Activated naive CD8-positive, alpha-beta T cell treated with anti-CD3 and anti-CD28 coated beads for 36 hours (primary cell): Measurements from ENCODE around the gene PRR19. TPM values are rescaled to one million over a fixed set of nuclear protein-coding genes. Genes with fewer than 3 reads are reported as not detected.

Experiments used
- DNase-seq: peaks from one replicate; pipeline ENCODE4 v3.0.0; 2021
- H3K27ac Mint-ChIP-seq: one replicate; pipeline ENCODE4 v1.8.0; 2022; ENCODE audit warnings: mild to moderate bottlenecking, moderate library complexity, mixed read lengths
- H3K27me3 Mint-ChIP-seq: one replicate; pipeline ENCODE4 v1.8.0; 2022; ENCODE audit warnings: mild to moderate bottlenecking, mixed read lengths
- H3K36me3 Mint-ChIP-seq: one replicate; pipeline ENCODE4 v1.8.0; 2021; ENCODE audit warnings: mild to moderate bottlenecking, mixed read lengths
- H3K4me1 Mint-ChIP-seq: one replicate; pipeline ENCODE4 v1.8.0; 2021; ENCODE audit warnings: mixed read lengths
- H3K4me3 Mint-ChIP-seq: one replicate; pipeline ENCODE4 v1.8.0; 2022; ENCODE audit warnings: mild to moderate bottlenecking, moderate library complexity, mixed read lengths
- H3K9me3 Mint-ChIP-seq: one replicate; pipeline ENCODE4 v1.8.0; 2022; ENCODE audit warnings: mixed read lengths
- total RNA-seq, 2 experiments: library from RNA; stranded (reverse); gene quantifications; one replicate each; pipeline ENCODE4 v1.2.3, GENCODE V29; 2021

The PRR19 gene
- total RNA-seq, 2 experiments from 2014 or later: 0.52 to 0.92 TPM

GRCh38 chr19:42285988-42286348 lies 16.0 kb upstream of the PRR19 start:
- H3K27me3 Mint-ChIP-seq: no peaks in the 10 kb centered on the region
- peaks cover 28% of the 10 kb centered on the region for H3K4me1 Mint-ChIP-seq
- peak overlapping the region; percentile 38 for H3K4me3 Mint-ChIP-seq
- DNase-seq: no peak
- peak overlapping the region; percentile 39 for H3K27ac Mint-ChIP-seq
- H3K9me3 Mint-ChIP-seq: no peaks in the 10 kb centered on the region
- H3K36me3 Mint-ChIP-seq: peaks cover 4% of the 10 kb centered on the region

GRCh38 chr19:42286349-42287016 lies 15.4 kb upstream of the PRR19 start:
- Mint-ChIP-seq H3K4me3 (peak overlapping the region; percentile 38), H3K36me3 (peaks cover 7% of the 10 kb centered on the region), H3K27ac (peak overlapping the region; percentile 39), H3K4me1 (peaks cover 25% of the 10 kb centered on the region), H3K9me3 (no peaks in the 10 kb centered on the region), H3K27me3 (no peaks in the 10 kb centered on the region)
- no peak for DNase-seq

DNA sequence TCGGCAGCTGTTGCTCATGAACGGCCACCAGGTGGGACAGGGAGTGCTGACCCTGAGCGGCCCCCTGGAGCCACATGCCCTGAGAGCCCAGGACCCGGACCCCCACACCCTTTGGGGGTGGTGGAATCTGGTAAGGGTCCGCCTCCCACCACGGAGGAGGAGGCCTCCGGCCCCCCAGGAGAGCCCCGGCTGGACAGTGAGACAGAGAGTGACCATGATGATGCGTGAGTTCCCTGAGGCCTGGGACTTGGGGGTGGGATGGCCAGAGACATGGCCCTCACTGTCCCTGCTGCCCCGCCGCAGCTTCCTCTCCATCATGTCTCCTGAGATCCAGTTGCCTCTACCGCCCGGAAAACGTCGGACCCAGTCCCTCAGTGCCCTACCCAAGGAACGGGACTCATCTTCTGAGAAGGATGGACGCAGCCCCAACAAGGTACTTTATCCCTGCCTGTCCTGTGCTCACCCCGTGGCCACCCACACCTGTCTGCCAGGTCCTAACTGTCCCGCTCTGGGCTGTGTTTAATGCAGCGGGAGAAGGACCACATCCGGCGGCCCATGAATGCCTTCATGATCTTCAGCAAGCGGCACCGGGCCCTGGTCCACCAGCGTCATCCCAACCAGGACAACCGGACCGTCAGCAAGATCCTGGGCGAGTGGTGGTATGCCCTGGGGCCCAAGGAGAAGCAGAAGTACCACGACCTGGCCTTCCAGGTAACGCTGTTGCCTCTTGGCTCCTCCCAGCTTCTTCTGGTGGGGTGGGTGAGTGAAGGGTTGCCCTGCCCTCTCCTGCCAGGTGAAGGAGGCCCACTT lies 14.7 kb upstream of the PRR19 start:
- H3K9me3 Mint-ChIP-seq: no peaks in the 10 kb centered on the region
- H3K27ac Mint-ChIP-seq: no peak overlapping the region
- H3K36me3 Mint-ChIP-seq: peaks cover 10% of the 10 kb centered on the region

DNA sequence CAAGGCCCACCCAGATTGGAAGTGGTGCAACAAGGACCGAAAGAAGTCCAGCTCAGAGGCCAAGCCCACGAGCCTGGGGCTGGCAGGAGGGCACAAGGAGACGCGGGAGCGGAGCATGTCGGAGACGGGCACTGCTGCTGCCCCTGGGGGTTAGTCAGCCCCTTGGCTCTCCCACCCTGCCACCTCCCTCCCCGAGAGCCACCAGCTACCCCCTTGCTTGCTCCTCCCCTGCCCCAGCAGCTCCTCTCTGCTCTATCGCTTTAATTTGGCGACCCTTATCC lies 14.2 kb upstream of the PRR19 start:
- Mint-ChIP-seq H3K4me1 (peaks cover 14% of the 10 kb centered on the region), H3K4me3 (no peak overlapping the region), H3K27ac (no peak overlapping the region), H3K9me3 (no peaks in the 10 kb centered on the region), H3K36me3 (peaks cover 10% of the 10 kb centered on the region), H3K27me3 (no peaks in the 10 kb centered on the region)
- DNase-seq: no peak

More for the DNA sequence above, 14.7 kb upstream of the PRR19 start:
- Mint-ChIP-seq H3K27me3 (no peaks in the 10 kb centered on the region), H3K4me3 (no peak overlapping the region), H3K4me1 (peaks cover 18% of the 10 kb centered on the region)
- DNase-seq: no peak

DNA sequence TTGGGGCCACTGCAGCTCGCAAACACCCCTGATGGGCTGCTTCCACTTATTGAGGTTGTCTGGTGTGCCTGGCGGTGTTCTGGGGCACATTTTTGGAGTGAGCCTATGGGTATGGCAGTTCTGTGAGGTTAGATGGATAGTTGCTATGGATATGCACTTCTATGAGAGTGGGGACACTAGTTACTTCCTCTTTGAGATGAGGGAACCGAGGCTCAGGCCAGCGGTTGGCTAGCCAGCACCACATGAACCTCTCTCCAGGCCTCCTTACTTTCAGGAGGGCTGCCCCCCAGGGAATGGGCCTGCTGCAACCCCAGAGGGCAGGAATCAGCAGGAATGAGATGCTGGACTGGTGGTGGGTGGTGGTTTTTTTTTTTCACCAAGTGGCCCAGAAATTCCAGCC lies 13.5 kb upstream of the PRR19 start:
- H3K9me3 Mint-ChIP-seq: no peaks in the 10 kb centered on the region
- H3K27me3 Mint-ChIP-seq: no peaks in the 10 kb centered on the region
- peaks cover 12% of the 10 kb centered on the region for H3K36me3 Mint-ChIP-seq
- H3K4me3 Mint-ChIP-seq: no peak overlapping the region
- peaks cover 14% of the 10 kb centered on the region for H3K4me1 Mint-ChIP-seq
- H3K27ac Mint-ChIP-seq: no peak overlapping the region
- DNase-seq: no peak

DNA sequence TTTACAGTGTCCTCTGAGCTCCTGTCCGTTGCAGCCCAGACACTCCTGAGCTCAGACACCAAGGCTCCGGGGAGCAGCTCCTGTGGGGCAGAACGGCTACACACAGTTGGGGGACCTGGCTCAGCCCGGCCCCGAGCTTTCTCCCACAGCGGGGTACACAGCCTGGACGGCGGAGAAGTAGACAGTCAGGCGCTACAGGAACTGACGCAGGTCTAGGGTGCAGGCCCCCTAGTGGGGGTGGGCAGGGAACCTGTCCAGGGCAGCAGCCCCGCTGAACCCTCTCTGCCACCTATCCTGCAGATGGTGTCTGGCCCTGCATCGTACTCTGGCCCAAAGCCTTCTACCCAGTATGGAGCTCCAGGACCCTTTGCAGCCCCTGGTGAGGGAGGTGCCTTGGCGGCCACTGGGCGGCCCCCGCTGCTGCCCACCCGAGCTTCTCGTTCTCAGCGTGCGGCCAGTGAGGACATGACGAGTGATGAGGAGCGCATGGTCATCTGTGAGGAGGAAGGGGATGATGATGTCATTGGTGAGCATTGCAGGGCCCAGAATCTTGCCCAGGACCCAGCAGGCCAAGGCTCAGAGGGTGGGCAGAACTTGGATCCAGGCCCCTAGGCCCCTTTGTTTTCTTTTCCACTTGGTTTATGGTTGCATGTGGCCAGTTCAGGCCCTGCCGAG lies 12.9 kb upstream of the PRR19 start:
- H3K27ac Mint-ChIP-seq: no peak overlapping the region
- H3K4me3 Mint-ChIP-seq: no peak overlapping the region
- peaks cover 14% of the 10 kb centered on the region for H3K4me1 Mint-ChIP-seq
- no peak for DNase-seq
- H3K9me3 Mint-ChIP-seq: no peaks in the 10 kb centered on the region
- H3K36me3 Mint-ChIP-seq: peaks cover 13% of the 10 kb centered on the region
- no peaks in the 10 kb centered on the region for H3K27me3 Mint-ChIP-seq

GRCh38 chr19:42289556-42290041 lies 12.3 kb upstream of the PRR19 start:
- peaks cover 13% of the 10 kb centered on the region for H3K36me3 Mint-ChIP-seq
- no peaks in the 10 kb centered on the region for H3K9me3 Mint-ChIP-seq
- no peaks in the 10 kb centered on the region for H3K27me3 Mint-ChIP-seq
- H3K4me1 Mint-ChIP-seq: peaks cover 14% of the 10 kb centered on the region
- H3K4me3 Mint-ChIP-seq: no peak overlapping the region
- no peak overlapping the region for H3K27ac Mint-ChIP-seq
- no peak for DNase-seq

GRCh38 chr19:42290136-42290522 lies 11.8 kb upstream of the PRR19 start:
- Mint-ChIP-seq H3K36me3 (peaks cover 9% of the 10 kb centered on the region), H3K27ac (no peak overlapping the region), H3K9me3 (no peaks in the 10 kb centered on the region), H3K4me3 (no peak overlapping the region), H3K27me3 (no peaks in the 10 kb centered on the region), H3K4me1 (peaks cover 9% of the 10 kb centered on the region)
- DNase-seq: no peak

GRCh38 chr19:42290523-42291434 lies 11.2 kb upstream of the PRR19 start:
- H3K36me3 Mint-ChIP-seq: peaks cover 9% of the 10 kb centered on the region
- H3K27me3 Mint-ChIP-seq: no peaks in the 10 kb centered on the region
- DNase-seq: peak; percentile 68
- no peak overlapping the region for H3K4me3 Mint-ChIP-seq
- H3K27ac Mint-ChIP-seq: no peak overlapping the region
- H3K4me1 Mint-ChIP-seq: peaks cover 6% of the 10 kb centered on the region
- no peaks in the 10 kb centered on the region for H3K9me3 Mint-ChIP-seq

DNA sequence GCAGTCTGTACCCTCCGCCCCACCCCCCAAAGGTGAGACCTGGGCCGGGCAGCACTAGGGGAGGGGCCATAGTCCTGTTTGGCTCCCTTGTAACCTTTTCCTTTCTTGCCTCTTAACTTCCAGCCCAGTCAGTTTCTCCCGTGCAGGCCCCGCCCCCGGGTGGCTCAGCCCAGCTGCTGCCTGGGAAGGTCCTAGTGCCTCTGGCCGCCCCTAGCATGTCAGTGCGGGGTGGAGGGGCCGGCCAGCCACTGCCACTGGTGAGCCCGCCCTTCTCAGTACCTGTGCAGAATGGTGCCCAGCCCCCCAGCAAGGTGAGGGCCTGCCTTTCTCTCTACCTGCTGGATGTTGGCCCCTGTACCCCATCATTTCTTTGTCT lies 10.5 kb upstream of the PRR19 start:
- no peak for DNase-seq
- Mint-ChIP-seq H3K4me1 (peaks cover 4% of the 10 kb centered on the region), H3K36me3 (peaks cover 9% of the 10 kb centered on the region), H3K27me3 (no peaks in the 10 kb centered on the region), H3K9me3 (no peaks in the 10 kb centered on the region), H3K4me3 (no peak overlapping the region), H3K27ac (no peak overlapping the region)

DNA sequence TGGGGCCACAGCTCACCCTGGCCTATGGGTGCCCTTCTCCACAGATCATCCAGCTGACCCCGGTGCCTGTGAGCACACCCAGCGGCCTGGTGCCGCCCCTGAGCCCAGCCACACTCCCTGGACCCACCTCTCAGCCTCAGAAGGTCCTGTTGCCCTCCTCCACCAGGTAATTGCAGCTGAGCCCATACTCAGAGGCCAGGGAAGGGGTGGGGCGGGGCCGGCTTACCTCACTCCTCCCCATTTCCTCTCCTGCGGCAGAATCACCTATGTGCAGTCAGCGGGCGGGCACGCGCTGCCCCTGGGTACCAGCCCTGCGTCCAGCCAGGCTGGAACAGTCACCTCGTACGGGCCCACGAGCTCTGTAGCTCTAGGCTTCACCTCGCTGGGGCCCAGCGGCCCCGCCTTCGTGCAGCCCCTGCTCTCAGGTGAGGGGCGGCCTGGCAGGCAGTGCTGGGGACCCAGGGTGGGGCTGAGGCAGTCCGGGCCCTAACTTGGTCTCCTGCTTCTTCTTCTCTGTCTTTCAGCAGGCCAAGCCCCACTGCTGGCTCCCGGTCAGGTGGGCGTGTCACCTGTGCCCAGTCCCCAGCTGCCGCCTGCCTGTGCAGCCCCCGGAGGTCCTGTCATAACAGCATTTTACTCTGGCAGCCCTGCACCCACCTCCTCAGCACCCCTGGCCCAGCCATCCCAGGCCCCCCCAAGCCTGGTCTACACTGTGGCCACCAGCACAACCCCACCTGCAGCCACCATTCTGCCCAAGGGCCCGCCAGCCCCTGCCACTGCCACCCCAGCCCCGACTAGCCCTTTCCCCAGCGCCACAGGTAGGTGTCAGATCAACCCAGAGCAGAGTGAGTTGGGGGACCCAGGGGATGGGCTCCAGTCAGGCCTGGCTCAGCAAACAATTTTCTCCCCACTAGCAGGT lies 9.6 kb upstream of the PRR19 start:
- Mint-ChIP-seq H3K27ac (peak overlapping the region; percentile 36), H3K9me3 (no peaks in the 10 kb centered on the region), H3K4me1 (peaks cover 4% of the 10 kb centered on the region), H3K27me3 (no peaks in the 10 kb centered on the region), H3K4me3 (no peak overlapping the region), H3K36me3 (peaks cover 12% of the 10 kb centered on the region)
- DNase-seq: no peak

DNA sequence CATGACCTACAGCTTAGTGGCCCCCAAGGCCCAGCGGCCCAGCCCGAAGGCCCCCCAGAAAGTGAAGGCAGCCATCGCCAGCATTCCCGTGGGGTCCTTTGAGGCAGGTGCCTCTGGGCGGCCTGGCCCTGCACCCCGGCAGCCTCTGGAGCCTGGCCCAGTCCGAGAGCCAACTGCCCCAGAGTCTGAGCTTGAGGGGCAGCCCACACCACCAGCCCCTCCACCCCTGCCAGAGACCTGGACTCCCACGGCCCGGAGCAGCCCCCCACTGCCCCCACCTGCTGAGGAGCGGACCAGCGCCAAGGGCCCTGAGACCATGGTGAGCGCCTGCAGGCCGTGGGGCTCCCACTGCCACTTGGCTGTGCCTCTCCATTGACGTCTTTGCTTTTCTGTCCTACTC lies 9.0 kb upstream of the PRR19 start:
- H3K4me1 Mint-ChIP-seq: peaks cover 4% of the 10 kb centered on the region
- peaks cover 12% of the 10 kb centered on the region for H3K36me3 Mint-ChIP-seq
- no peaks in the 10 kb centered on the region for H3K27me3 Mint-ChIP-seq
- H3K4me3 Mint-ChIP-seq: no peak overlapping the region
- DNase-seq: no peak
- no peaks in the 10 kb centered on the region for H3K9me3 Mint-ChIP-seq
- H3K27ac Mint-ChIP-seq: no peak overlapping the region

DNA sequence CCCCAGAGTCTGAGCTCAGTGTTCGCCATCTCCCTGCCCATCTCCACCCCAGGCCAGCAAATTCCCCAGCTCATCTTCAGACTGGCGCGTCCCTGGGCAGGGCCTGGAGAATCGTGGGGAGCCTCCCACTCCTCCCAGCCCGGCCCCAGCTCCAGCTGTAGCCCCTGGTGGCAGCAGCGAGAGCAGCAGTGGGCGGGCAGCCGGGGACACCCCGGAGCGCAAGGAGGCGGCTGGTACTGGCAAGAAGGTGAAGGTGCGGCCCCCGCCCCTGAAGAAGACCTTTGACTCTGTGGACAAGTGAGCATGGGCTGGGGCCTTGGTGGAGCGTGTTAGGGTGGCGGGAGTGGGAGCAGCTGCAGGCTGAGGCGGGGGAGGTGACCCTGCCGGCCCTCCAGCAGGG lies 8.4 kb upstream of the PRR19 start:
- no peak overlapping the region for H3K27ac Mint-ChIP-seq
- H3K9me3 Mint-ChIP-seq: no peaks in the 10 kb centered on the region
- no peak for DNase-seq
- no peaks in the 10 kb centered on the region for H3K27me3 Mint-ChIP-seq
- peaks cover 12% of the 10 kb centered on the region for H3K36me3 Mint-ChIP-seq
- no peak overlapping the region for H3K4me3 Mint-ChIP-seq
- H3K4me1 Mint-ChIP-seq: peaks cover 4% of the 10 kb centered on the region

- no peak overlapping the region for H3K27ac Mint-ChIP-seq
- peaks cover 12% of the 10 kb centered on the region for H3K36me3 Mint-ChIP-seq
- DNase-seq: no peak
- no peaks in the 10 kb centered on the region for H3K27me3 Mint-ChIP-seq
- peaks cover 4% of the 10 kb centered on the region for H3K4me1 Mint-ChIP-seq
- no peaks in the 10 kb centered on the region for H3K9me3 Mint-ChIP-seq
- H3K4me3 Mint-ChIP-seq: no peak overlapping the region
Observed at GRCh38 chr19:42293948-42294347, 8.0 kb upstream of the PRR19 start.
